ENCODE results near the gene BIN1. TPM values are rescaled to one million over a fixed set of nuclear protein-coding genes. Genes with fewer than 3 reads are reported as not detected.

Gene BIN1
- total RNA-seq, 1 donor from 2014 or later: 11.8 TPM

GRCh38 chr2:127150996-127151395 lies 44.0 kb upstream of the BIN1 start:
- Histone ChIP-seq H3K36me3 (ENCODE audit: control insufficient read depth, insufficient read depth, low read length) (no peaks in the 10 kb centered on the region), H3K4me3 (ENCODE audit: low read depth, low read length) (no peak overlapping the region), H3K27me3 (ENCODE audit: control insufficient read depth, insufficient read depth, low read length) (no peaks in the 10 kb centered on the region)
- no peak for TF ChIP-seq CTCF (IDR thresholded peaks at IDR 0.05; ENCODE audit: insufficient read depth, low read length, severe bottlenecking)
- FAIRE-seq (no peak), DNase-seq (ENCODE audit: low read depth) (no peak)

GRCh38 chr2:127149384-127149783 lies 42.4 kb upstream of the BIN1 start:
- FAIRE-seq: no peak
- H3K36me3 ChIP-seq (ENCODE audit: control insufficient read depth, insufficient read depth, low read length): no peaks in the 10 kb centered on the region
- no peaks in the 10 kb centered on the region for H3K27me3 ChIP-seq (ENCODE audit: control insufficient read depth, insufficient read depth, low read length)
- H3K4me3 ChIP-seq (ENCODE audit: low read depth, low read length): no peak overlapping the region
- peak; percentile 88 for DNase-seq (ENCODE audit: low read depth)
- TF ChIP-seq CTCF (IDR thresholded peaks at IDR 0.05; ENCODE audit: insufficient read depth, low read length, severe bottlenecking): no peak

- H3K4me3 ChIP-seq (ENCODE audit: low read depth, low read length): no peak overlapping the region
- DNase-seq (ENCODE audit: low read depth) (no peak), FAIRE-seq (no peak)
- no peaks in the 10 kb centered on the region for H3K27me3 ChIP-seq (ENCODE audit: control insufficient read depth, insufficient read depth, low read length)
- H3K36me3 ChIP-seq (ENCODE audit: control insufficient read depth, insufficient read depth, low read length): no peaks in the 10 kb centered on the region
- no peak for TF ChIP-seq CTCF (IDR thresholded peaks at IDR 0.05; ENCODE audit: insufficient read depth, low read length, severe bottlenecking)
These were observed 40.0 kb upstream of the BIN1 start for GRCh38 chr2:127146820-127147502.

- no peak for TF ChIP-seq CTCF (IDR thresholded peaks at IDR 0.05; ENCODE audit: insufficient read depth, low read length, severe bottlenecking)
- DNase-seq (ENCODE audit: low read depth) (no peak), FAIRE-seq (no peak)
- Histone ChIP-seq H3K36me3 (ENCODE audit: control insufficient read depth, insufficient read depth, low read length) (no peaks in the 10 kb centered on the region), H3K4me3 (ENCODE audit: low read depth, low read length) (no peak overlapping the region), H3K27me3 (ENCODE audit: control insufficient read depth, insufficient read depth, low read length) (no peaks in the 10 kb centered on the region)
These were observed 39.2 kb upstream of the BIN1 start for GRCh38 chr2:127146071-127146725.

GRCh38 chr2:127145280-127145895 lies 38.4 kb upstream of the BIN1 start:
- no peaks in the 10 kb centered on the region for H3K36me3 ChIP-seq (ENCODE audit: control insufficient read depth, insufficient read depth, low read length)
- H3K27me3 ChIP-seq (ENCODE audit: control insufficient read depth, insufficient read depth, low read length): no peaks in the 10 kb centered on the region
- DNase-seq (ENCODE audit: low read depth): peak; percentile 44
- FAIRE-seq: no peak
- no peak for TF ChIP-seq CTCF (IDR thresholded peaks at IDR 0.05; ENCODE audit: insufficient read depth, low read length, severe bottlenecking)
- no peak overlapping the region for H3K4me3 ChIP-seq (ENCODE audit: low read depth, low read length)

Data from bronchial epithelial cell (primary cell).